Psoas muscle (tissue), 8 donors: Measurements from ENCODE around the gene RAB9A. TPM values are rescaled to one million over a fixed set of nuclear protein-coding genes. Genes with fewer than 3 reads are reported as not detected.

Source experiments
- ATAC-seq, 4 donors: fragments of 200-7000 bp; cut with Tn5 transposase; one replicate each; pipeline ENCODE4 v1.9.1; 2020; ENCODE audit warnings: moderate library complexity in 3 of 4, mild to moderate bottlenecking in 2 of 4
- DNase-seq, 2 donors: peaks; one replicate each; pipeline ENCODE4 v3.0.0-alpha.2; 2020
- H3K27ac ChIP-seq: fragments of 200-600 bp; one replicate; pipeline ENCODE4 v1.8.0; 2022
- H3K27me3 ChIP-seq, 3 donors: fragments of 200-600 bp in 1 of 3; one replicate each; pipeline versions ENCODE4 v1.6.1 to v1.8.0; 2013 to 2022; ENCODE audit warnings: low read length in 2 of 3, mild to moderate bottlenecking in 2 of 3, moderate library complexity in 1 of 3; ENCODE audit not compliant: insufficient read depth in 3 of 3
- H3K36me3 ChIP-seq, 2 donors: fragments of 200-600 bp in 1 of 2; one replicate each; pipeline versions ENCODE4 v1.6.1 to v1.8.0; 2013 to 2022; ENCODE audit warnings: low read depth in 1 of 2, mild to moderate bottlenecking in 1 of 2, moderate library complexity in 1 of 2; ENCODE audit not compliant: insufficient read depth in 1 of 2
- H3K4me1 ChIP-seq: fragments of 200-600 bp; one replicate; pipeline ENCODE4 v1.8.0; 2022
- H3K4me3 ChIP-seq: fragments of 200-600 bp; one replicate; pipeline ENCODE4 v1.8.0; 2022; ENCODE audit warnings: mild to moderate bottlenecking
- H3K9me3 ChIP-seq: fragments of 200-600 bp; one replicate; pipeline ENCODE4 v1.8.0; 2022
- WGBS, 3 donors: extraction: QIAGEN DNeasy Blood & Tissue Kit; methylation state at CpG; one replicate each; pipeline versions ENCODE4 v1.1.6 to v1.1.7; 2013; 5-methylcytosine and 5-hydroxymethylcytosine counted together
- intact Hi-C, 2 donors: fragments of 100-400 bp; cut with DNase I; formaldehyde crosslinking; loops; one replicate each; pipeline versions ENCODE4 v1.11.0 to v1.14.2; 2022
- polyA plus RNA-seq, 3 donors: library from polyadenylated mRNA; stranded (reverse); fragments of 200-250 nt; gene quantifications; one replicate each; pipeline ENCODE4 v1.2.3, GENCODE V29; 2013
- total RNA-seq, 4 donors: library from RNA; stranded (reverse); fragmentation: NEBNext Ultra II Directional in 2 of 4; extraction: Animal tissue kit (Norgen Biotek cat#: 25700) in 2 of 4; gene quantifications; one replicate each; pipeline versions ENCODE4 v1.2.1 to v1.2.4, GENCODE V29; 2021 to 2023
- TF ChIP-seq, protein P1 (sequence below): fragments of 200-600 bp; IDR thresholded peaks from one replicate; pipeline ENCODE4 v1.8.0; 2022; ENCODE audit warnings: antibody characterized with exemption
- donor health status: healthy with polysubstance abuse.
- donor health status: DM: no; HTN: no; CAD: no; lungs with moderate emphysema.
- donor health status: Bipolar disorder and iron deficiency.
- donor health status: healthy.
- donor health status: DM: yes; HTN: yes; CAD: no.
- donor health status: DM: no; HTN: no; CAD: no.
- donor health status: DM: no; HTN: no; CAD: no.
- donor health status: DM: yes; HTN: yes; CAD: no.

The RAB9A gene
- total and polyA plus RNA-seq, 7 donors, result 13.0 to 25.4 (median 14.8) TPM

DNA sequence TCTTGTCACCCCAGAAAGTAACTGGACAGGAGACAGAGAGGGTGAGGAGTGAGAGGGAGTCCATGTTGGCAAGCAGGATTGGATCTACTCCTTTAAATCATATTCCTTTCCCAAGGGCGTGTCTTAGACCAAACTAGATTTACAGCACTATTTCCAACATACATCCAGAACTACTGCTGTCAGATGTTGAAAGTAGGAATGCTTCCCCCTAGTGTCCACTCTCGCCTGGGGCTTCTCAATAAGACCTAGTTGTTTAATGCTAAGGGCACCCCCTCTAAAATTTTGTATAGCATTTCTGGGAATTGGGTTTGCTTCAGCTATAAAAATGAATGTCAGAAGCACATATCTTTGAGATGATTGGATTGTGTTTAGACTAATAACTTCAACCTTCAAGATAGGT is 58.9 kb downstream of the RAB9A start:
- TF ChIP-seq, protein P1, sequence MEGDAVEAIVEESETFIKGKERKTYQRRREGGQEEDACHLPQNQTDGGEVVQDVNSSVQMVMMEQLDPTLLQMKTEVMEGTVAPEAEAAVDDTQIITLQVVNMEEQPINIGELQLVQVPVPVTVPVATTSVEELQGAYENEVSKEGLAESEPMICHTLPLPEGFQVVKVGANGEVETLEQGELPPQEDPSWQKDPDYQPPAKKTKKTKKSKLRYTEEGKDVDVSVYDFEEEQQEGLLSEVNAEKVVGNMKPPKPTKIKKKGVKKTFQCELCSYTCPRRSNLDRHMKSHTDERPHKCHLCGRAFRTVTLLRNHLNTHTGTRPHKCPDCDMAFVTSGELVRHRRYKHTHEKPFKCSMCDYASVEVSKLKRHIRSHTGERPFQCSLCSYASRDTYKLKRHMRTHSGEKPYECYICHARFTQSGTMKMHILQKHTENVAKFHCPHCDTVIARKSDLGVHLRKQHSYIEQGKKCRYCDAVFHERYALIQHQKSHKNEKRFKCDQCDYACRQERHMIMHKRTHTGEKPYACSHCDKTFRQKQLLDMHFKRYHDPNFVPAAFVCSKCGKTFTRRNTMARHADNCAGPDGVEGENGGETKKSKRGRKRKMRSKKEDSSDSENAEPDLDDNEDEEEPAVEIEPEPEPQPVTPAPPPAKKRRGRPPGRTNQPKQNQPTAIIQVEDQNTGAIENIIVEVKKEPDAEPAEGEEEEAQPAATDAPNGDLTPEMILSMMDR, result peak; percentile 38
- WGBS, 3 donors, result 41 to 54% (median 47%) methylated on average over 2 of the region's 2 CpGs
- ATAC-seq (peak in 3 of 4 donors; percentile 40 to 65 (median 58)), DNase-seq (no peak)
- no peaks in the 10 kb centered on the region for H3K27me3 ChIP-seq
- H3K36me3 ChIP-seq, result peaks cover 0 to 66% of the 10 kb centered on the region in 2 donors
- no peaks in the 10 kb centered on the region for H3K4me1 ChIP-seq
- H3K9me3 ChIP-seq, result no peaks in the 10 kb centered on the region
- H3K4me3 ChIP-seq, result no peak overlapping the region
- no peak overlapping the region for H3K27ac ChIP-seq
- intact Hi-C loops, result loop anchor here in 1 of 2 donors (5.0 to 10.0 kb wide), 2 partner anchors 243 to 284 kb away; no protein-coding TSS in a partner anchor

DNA sequence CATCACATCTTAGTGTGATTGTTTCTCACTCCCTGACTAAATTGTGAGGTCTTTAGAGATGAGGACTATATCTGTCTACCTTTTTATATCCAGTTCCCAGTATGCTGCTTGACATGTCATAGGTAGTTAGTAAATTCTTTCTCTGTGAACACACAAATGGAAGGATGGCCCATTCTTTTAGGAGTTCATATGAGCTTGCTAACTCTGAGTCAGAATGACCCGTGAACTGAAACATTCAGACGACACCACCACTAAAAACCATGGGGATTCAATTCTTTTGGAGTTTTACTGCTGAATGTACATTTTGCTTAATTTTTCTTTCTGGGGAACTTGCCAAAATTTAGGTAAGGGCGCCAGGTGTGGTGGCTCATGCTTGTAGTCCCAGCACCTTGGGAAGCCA is 59.6 kb downstream of the RAB9A start:
- Histone ChIP-seq H3K4me3 (no peak overlapping the region), H3K4me1 (no peaks in the 10 kb centered on the region), H3K36me3 (peaks cover 0 to 71% of the 10 kb centered on the region in 2 donors), H3K9me3 (no peaks in the 10 kb centered on the region), H3K27me3 (no peaks in the 10 kb centered on the region), H3K27ac (no peak overlapping the region)
- TF ChIP-seq, protein P1, result no peak
- no peak for ATAC-seq
- DNase-seq, result no peak
- WGBS, 3 donors, result 89 to 93% (median 91%) methylated on average over 3 of the region's 3 CpGs
- intact Hi-C loops, result loop anchor here in 1 of 2 donors (5.0 to 10.0 kb wide), 2 partner anchors 244 to 284 kb away; no protein-coding TSS in a partner anchor

DNA sequence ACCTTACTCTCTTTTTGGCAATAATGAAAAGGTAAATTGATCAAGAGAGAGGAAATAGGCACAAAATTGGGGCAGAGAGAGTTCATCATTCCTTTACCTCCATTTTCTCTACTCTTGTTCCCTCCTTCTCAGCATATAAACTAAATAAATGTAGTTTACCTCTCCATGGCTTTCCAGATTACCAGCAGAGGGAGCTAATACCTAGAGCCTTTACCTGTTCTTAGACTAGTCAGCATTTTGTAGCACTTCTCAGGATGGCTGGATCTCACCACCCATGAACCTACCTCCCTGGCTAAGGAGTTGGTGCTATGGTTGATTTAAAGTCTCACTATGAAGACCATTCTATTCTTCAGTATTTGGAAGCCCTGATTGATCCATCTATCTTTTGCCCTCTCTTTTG is 61.3 kb downstream of the RAB9A start:
- intact Hi-C loops, result loop anchor here (5.0 kb wide), 2 partner anchors 93 to 282 kb away; no protein-coding TSS in a partner anchor
- Histone ChIP-seq H3K27me3 (no peaks in the 10 kb centered on the region), H3K36me3 (peaks cover 0 to 60% of the 10 kb centered on the region in 2 donors), H3K9me3 (no peaks in the 10 kb centered on the region), H3K4me1 (no peaks in the 10 kb centered on the region), H3K27ac (no peak overlapping the region), H3K4me3 (no peak overlapping the region)
- ATAC-seq (peak in 3 of 4 donors; percentile 36 to 58 (median 52)), DNase-seq (no peak)
- TF ChIP-seq, protein P1, result peak; percentile 54

DNA sequence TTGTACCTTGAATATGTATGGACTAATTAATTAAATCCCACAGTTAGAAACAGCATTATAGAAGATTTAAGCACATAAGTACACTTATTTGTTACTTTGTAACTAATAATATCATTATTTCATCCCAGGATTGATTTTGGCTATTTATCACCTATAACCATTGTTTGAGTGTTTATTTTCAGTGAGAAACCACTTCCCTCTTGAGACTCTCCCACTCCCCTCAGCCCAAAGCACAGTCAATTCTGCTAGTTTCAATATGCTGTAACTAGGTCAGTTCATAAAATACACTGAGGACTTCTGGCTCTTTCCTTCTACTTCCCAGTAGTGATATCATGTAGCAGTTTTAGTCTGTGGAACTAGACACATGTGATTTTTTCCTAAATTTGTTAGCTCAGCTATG is 61.9 kb downstream of the RAB9A start:
- Histone ChIP-seq H3K4me1 (no peaks in the 10 kb centered on the region), H3K9me3 (no peaks in the 10 kb centered on the region), H3K27me3 (no peaks in the 10 kb centered on the region), H3K4me3 (no peak overlapping the region), H3K27ac (no peak overlapping the region), H3K36me3 (peaks cover 0 to 54% of the 10 kb centered on the region in 2 donors)
- no peak for DNase-seq
- no peak for ATAC-seq
- TF ChIP-seq, protein P1, result no peak
- intact Hi-C loops, result loop anchor here (5.0 kb wide), 2 partner anchors 94 to 281 kb away; no protein-coding TSS in a partner anchor

DNA sequence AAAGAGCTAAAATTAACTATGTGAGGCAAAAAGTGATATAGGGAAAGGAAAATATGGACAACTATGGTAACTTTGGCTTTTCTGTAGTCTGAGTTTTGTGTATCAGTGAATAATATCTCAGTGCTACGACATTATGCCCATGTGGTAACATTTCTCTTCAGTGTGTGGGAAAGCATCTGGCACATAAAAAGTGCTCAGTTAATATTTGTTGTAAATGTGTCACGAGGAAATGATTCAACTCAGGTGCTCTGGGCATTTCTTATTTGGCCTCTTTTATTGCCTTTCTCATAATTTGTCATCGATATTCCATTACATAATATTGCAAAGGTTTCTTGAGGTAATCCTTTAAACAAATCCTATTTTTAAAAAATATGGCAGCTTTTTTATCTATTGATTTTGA is 63.2 kb downstream of the RAB9A start:
- H3K4me1 ChIP-seq, result no peaks in the 10 kb centered on the region
- H3K4me3 ChIP-seq, result no peak overlapping the region
- no peaks in the 10 kb centered on the region for H3K9me3 ChIP-seq
- TF ChIP-seq, protein P1, result no peak
- 46 to 67% (median 60%) methylated on average over 3 of the region's 3 CpGs for WGBS, 3 donors
- DNase-seq (no peak), ATAC-seq (no peak)
- intact Hi-C loops, result loop anchor here (5.0 kb wide), 2 partner anchors 95 to 280 kb away; no protein-coding TSS in a partner anchor
- H3K27me3 ChIP-seq, result no peaks in the 10 kb centered on the region
- no peak overlapping the region for H3K27ac ChIP-seq
- H3K36me3 ChIP-seq, result peaks cover 0 to 52% of the 10 kb centered on the region in 2 donors
